Subcutaneous adipose tissue (tissue), 4 donors: Measurements from ENCODE around the gene BSCL2. TPM values are rescaled to one million over a fixed set of nuclear protein-coding genes. Genes with fewer than 3 reads are reported as not detected.

Experiments
- total RNA-seq, 4 donors: library from RNA; depleted of rRNA; stranded (reverse); fragments of >200 nt; gene quantifications; one replicate each; pipeline ENCODE4 v1.1.0, GENCODE V29; 2016
- TF ChIP-seq, protein P1 (sequence below): fragments of 450-650 bp; IDR thresholded peaks from one replicate; pipeline ENCODE4 v1.5.1; 2016; ENCODE audit warnings: low read depth, mild to moderate bottlenecking, control low read depth, antibody characterized with exemption, moderate library complexity

Gene BSCL2
- total RNA-seq, 4 donors from 2014 or later, result 44.5 to 106 (median 48.4) TPM

DNA sequence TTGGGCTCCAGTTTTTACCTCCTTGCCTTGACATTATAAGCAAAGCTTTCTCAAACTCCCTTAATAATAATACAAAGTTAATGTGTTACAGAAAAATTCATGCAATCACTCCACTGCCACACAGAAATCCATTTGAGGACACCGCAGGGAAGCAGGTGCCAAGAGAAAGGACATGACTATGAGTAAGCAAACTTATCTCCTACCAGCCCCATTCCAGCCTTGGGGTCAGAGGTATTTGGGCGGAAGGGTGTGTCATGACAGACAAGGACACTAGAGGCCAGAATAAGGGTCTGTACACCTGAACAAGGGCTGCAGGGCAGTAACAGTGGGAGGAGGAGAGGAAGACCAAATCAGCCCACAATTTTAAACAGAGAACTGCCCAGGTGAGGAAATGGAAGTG is 6.1 kb upstream of the BSCL2 start:
- TF ChIP-seq, protein P1, sequence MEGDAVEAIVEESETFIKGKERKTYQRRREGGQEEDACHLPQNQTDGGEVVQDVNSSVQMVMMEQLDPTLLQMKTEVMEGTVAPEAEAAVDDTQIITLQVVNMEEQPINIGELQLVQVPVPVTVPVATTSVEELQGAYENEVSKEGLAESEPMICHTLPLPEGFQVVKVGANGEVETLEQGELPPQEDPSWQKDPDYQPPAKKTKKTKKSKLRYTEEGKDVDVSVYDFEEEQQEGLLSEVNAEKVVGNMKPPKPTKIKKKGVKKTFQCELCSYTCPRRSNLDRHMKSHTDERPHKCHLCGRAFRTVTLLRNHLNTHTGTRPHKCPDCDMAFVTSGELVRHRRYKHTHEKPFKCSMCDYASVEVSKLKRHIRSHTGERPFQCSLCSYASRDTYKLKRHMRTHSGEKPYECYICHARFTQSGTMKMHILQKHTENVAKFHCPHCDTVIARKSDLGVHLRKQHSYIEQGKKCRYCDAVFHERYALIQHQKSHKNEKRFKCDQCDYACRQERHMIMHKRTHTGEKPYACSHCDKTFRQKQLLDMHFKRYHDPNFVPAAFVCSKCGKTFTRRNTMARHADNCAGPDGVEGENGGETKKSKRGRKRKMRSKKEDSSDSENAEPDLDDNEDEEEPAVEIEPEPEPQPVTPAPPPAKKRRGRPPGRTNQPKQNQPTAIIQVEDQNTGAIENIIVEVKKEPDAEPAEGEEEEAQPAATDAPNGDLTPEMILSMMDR, result no peak

DNA sequence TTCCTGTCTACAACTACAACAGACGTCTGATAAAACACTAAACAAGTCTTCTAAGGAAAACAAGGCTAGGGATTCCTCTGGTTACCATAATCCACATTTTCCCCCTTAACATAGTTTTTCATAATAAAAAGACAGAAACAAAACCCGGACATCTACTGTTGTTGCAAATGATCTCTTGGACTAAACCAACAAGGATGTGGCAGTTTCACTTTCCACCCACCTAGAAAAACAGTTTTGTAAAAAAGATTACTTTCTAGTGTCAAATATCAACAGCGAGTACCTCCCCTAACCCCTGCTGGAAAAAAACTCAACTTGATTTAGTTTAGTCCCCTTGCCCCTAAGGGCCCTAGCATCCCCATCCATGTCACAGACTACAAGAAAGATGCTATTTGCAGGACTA is 5.6 kb upstream of the BSCL2 start:
- TF ChIP-seq, protein P1, result no peak

DNA sequence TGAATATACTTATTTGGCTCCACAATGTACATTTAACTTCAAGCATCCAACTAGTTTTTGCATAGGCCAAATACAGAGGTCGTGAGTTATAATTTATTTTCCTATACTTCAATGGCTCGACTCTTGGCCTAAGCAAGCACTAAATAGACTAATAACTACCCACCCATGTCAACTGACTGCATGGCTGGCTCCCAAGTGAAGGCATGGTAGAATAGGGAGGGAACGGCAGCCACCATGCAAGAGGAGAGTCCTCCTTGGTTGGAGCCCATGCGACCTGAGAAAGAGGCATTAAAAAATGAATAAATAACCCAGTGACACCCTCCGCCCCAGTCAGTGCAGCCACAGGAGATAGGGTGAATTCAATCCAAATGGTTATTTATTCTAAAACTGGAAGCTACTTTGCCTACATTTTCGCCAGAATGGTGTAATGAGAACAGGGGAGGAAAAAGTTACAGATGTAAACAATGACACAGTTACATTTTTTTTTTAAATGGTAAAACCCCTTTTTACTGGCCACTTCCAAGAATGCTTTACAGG is 5.1 kb upstream of the BSCL2 start:
- TF ChIP-seq, protein P1, result no peak

GRCh38 chr11:62710001-62710345 is 2.7 kb upstream of the BSCL2 start:
- TF ChIP-seq, protein P1, result no peak

GRCh38 chr11:62709247-62710000 is 2.2 kb upstream of the BSCL2 start:
- TF ChIP-seq, protein P1, result no peak

DNA sequence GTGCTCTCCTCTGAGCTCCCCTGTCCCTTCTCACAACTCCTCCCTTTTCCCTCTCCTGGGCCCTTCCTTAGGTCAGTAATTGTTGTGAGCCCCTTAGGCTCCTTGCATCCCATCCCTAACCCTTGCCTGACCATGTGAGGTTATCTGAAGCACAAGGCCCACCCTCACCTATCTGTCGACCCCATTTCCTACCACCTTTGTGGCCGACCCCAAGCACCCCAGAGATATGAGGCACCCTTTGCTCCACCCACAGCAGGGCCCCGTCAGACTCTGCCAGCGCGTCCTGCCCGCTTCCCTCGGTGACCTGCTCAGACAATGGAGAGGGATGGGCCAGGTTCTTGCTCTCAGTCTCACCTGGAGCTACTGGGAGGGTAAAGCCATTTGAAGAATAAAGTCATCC is 1.6 kb upstream of the BSCL2 start:
- TF ChIP-seq, protein P1, result no peak

DNA sequence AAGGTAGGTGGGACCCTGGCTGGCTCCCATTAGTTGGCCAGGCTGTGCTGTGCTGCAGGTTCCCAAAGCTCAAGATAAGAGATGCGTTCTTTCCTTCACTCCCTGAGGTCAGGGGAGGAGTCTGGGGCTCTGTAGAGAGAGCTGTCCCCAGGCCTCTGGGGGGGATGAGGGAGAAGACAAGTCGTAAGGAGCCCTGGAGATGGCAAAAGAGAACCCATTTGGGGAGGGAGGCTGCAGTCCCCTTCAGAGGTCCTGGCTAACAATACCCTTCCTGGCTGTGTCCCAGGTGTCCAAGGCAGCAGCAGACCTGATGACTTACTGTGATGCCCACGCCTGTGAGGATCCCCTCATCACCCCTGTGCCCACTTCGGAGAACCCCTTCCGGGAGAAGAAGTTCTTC is 1.2 kb upstream of the BSCL2 start:
- TF ChIP-seq, protein P1, result no peak
